DND-41 (cell line): Measurements from ENCODE around the gene MAST4.

Source experiments
- CTCF ChIP-seq: IDR thresholded peaks from 2 replicates; pipeline ENCODE4 v1.5.1; 2012; ENCODE audit warnings: borderline replicate concordance, low read length, moderate library complexity, mild to moderate bottlenecking; ENCODE audit not compliant: poor library complexity, severe bottlenecking; ENCODE audit errors: extremely low read depth
- EZH2 ChIP-seq: IDR thresholded peaks from 3 replicates; pipeline ENCODE4 v1.6.1; 2012; ENCODE audit warnings: borderline replicate concordance, low read depth, mild to moderate bottlenecking, moderate library complexity, low read length, inconsistent platforms; ENCODE audit not compliant: severe bottlenecking

DNA sequence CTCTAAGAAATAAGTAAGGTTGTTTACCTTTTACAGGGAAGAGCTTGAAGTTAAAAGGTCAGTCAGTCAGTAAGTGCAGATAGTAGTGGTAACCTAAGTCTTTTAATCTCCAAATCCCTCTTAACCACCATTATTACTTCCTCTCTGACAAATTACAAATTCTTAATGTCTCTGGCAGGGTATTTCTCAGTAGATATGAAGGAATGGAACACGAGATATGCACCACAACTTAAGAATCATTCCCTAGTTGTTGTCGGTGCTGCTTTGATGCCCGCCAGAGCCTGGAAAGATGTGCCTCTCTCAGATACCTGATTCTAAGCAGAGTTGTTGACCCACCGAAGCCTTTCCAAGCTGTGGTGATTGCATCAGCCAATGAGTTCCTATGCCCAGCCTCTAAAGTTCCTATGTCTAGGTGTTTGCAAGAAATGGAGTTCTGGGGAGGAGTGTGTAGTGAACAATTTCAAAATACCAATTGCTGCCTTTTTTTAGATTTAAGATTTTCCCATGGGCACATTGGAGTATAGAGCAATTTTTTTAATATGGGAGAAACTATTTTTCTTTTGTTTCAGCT, 521.9 kb downstream of the MAST4 start:
- TF ChIP-seq CTCF = no peak
- TF ChIP-seq EZH2 = no peak
